Measurements from ENCODE around the gene TEX29.

- TF ChIP-seq CTCF (IDR thresholded peaks at IDR 0.05; ENCODE audit: low read depth, low read length) (no peak), POLR2A (IDR thresholded peaks at IDR 0.05; ENCODE audit: extremely low read depth, insufficient read length) (no peak)
These were observed 40.0 kb downstream of the TEX29 start for GRCh38 chr13:111360452-111360851.

Data from NB4 (cell line).